Activated CD4-positive, alpha-beta T cell treated with anti-CD3 and anti-CD28 coated beads, Interleukin-2, amount 10 ng/mL, durations not matched to agents 7 days and 5 days (primary cell): ENCODE measurements around the gene PIERCE2. TPM values are rescaled to one million over a fixed set of nuclear protein-coding genes. Genes with fewer than 3 reads are reported as not detected.
"Not testable (repeated sequence)": the region's sequence is repeated elsewhere in the genome, so short reads cannot be mapped to it uniquely, and the experiment has no call there.

Experiments
- CTCF ChIA-PET: fragments of 350-600 bp; sonication (Branson Sonifier 250); formaldehyde crosslinking; loops from one replicate; lab custom pipeline; 2021; ENCODE audit warnings: antibody characterized with exemption; lab: Charles Lee
- POLR2A ChIA-PET: fragments of 350-600 bp; sonication (Branson Sonifier 250); formaldehyde crosslinking; loops from one replicate; lab custom pipeline; 2021; ENCODE audit warnings: antibody characterized with exemption; lab: Charles Lee
- DNase-seq: peaks from one replicate; pipeline ENCODE4 v3.0.0-alpha.2; 2020
- H3K27ac Mint-ChIP-seq: one replicate; pipeline ENCODE4 v1.8.0; 2021; ENCODE audit warnings: mild to moderate bottlenecking, moderate library complexity, mixed read lengths
- H3K27me3 Mint-ChIP-seq: one replicate; pipeline ENCODE4 v1.8.0; 2021; ENCODE audit warnings: mixed read lengths
- H3K36me3 Mint-ChIP-seq: one replicate; pipeline ENCODE4 v1.8.0; 2021; ENCODE audit warnings: low read depth, mixed read lengths
- H3K4me1 Mint-ChIP-seq: one replicate; pipeline ENCODE4 v1.8.0; 2021; ENCODE audit warnings: mixed read lengths
- H3K4me3 Mint-ChIP-seq: one replicate; pipeline ENCODE4 v1.8.0; 2021; ENCODE audit warnings: mild to moderate bottlenecking, moderate library complexity, mixed read lengths
- H3K9me3 Mint-ChIP-seq: one replicate; pipeline ENCODE4 v1.8.0; 2021; ENCODE audit warnings: mixed read lengths
- total RNA-seq, 2 experiments: library from RNA; stranded (reverse); gene quantifications; one replicate each; pipeline ENCODE4 v1.2.3, GENCODE V29; 2021

The PIERCE2 gene
- total RNA-seq, 2 experiments from 2014 or later: 0.60 TPM; not detected in 1

DNA sequence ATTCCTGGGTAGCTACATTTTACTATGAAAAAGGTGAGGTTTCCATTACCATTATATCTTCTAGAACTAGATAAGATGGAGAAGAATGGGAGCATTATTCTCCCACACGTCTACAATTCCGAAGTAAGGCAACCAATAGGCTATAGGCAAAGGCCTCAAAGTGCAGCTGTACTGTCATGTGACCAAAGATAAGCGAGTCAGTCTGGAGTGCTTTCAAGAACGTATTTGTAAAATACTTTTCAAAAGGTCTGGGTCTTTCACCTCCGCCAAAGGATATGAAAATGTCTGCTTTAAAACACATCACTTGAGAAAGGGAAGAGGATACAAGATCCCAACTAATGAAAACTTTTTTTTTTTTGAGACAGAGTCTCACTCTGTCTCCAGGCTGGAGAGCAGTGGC lies 10.1 kb upstream of the PIERCE2 start:
- peaks cover 12% of the 10 kb centered on the region for H3K36me3 Mint-ChIP-seq
- CTCF ChIA-PET: no interaction called here
- H3K9me3 Mint-ChIP-seq: peaks cover 20% of the 10 kb centered on the region
- POLR2A ChIA-PET: no interaction called here
- H3K4me1 Mint-ChIP-seq: peaks cover 11% of the 10 kb centered on the region
- no peaks in the 10 kb centered on the region for H3K27me3 Mint-ChIP-seq
- DNase-seq: no peak
- no peak overlapping the region for H3K27ac Mint-ChIP-seq
- no peak overlapping the region for H3K4me3 Mint-ChIP-seq

- peaks cover 11% of the 10 kb centered on the region for H3K36me3 Mint-ChIP-seq
- H3K4me3 Mint-ChIP-seq, POLR2A ChIA-PET, DNase-seq, H3K27me3 Mint-ChIP-seq, H3K9me3 Mint-ChIP-seq, H3K27ac Mint-ChIP-seq: not testable (repeated sequence)
- peaks cover 24% of the 10 kb centered on the region for H3K4me1 Mint-ChIP-seq
- CTCF ChIA-PET: interaction anchor here (0.6 kb wide), 2 partner anchors 15 to 153 kb away, joined by 3 to 4 read pairs; no protein-coding TSS in a partner anchor
These were observed 8.2 kb upstream of the PIERCE2 start for GRCh38 chr15:55400050-55400449.

DNA sequence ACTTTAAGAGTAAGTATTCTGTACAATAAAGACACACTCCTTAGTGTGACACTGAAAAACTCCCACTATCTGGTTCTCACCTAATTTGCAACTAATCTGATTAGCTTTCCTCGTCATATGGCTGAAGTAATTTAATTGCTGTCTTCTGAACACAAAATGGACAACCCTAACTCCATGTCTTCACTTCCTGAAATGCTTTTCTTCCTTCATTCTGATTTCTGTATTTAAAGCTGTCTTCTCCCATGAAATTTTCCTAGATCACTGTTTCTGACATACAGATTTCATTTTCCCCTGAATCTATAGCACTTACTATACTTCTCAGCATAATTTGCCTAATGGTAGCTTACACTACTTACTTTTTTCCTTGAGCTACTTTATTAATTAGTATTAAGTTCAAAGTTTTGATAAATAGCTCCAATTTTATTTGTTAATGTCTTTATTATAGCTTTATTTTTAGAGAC lies 6.5 kb upstream of the PIERCE2 start:
- no peak overlapping the region for H3K4me3 Mint-ChIP-seq
- DNase-seq: no peak
- ChIA-PET POLR2A (no interaction called here), CTCF (interaction anchor here (0.6 to 1.1 kb wide), 2 partner anchors 9 to 38 kb away, joined by 3 read pairs; no protein-coding TSS in a partner anchor)
- H3K27me3 Mint-ChIP-seq: no peaks in the 10 kb centered on the region
- H3K9me3 Mint-ChIP-seq: no peaks in the 10 kb centered on the region
- H3K27ac Mint-ChIP-seq: no peak overlapping the region
- peaks cover 11% of the 10 kb centered on the region for H3K36me3 Mint-ChIP-seq
- peaks cover 26% of the 10 kb centered on the region for H3K4me1 Mint-ChIP-seq

GRCh38 chr15:55402707-55403106 lies 5.6 kb upstream of the PIERCE2 start:
- Mint-ChIP-seq H3K4me3 (no peak overlapping the region), H3K4me1 (peaks cover 32% of the 10 kb centered on the region), H3K27ac (peak overlapping the region; percentile 14), H3K36me3 (peaks cover 11% of the 10 kb centered on the region), H3K9me3 (no peaks in the 10 kb centered on the region), H3K27me3 (no peaks in the 10 kb centered on the region)
- ChIA-PET POLR2A (no interaction called here), CTCF (no interaction called here)
- no peak for DNase-seq

GRCh38 chr15:55403531-55403930 lies 4.8 kb upstream of the PIERCE2 start:
- H3K4me1 Mint-ChIP-seq: peaks cover 35% of the 10 kb centered on the region
- no peak overlapping the region for H3K27ac Mint-ChIP-seq
- POLR2A ChIA-PET: no interaction called here
- no peaks in the 10 kb centered on the region for H3K9me3 Mint-ChIP-seq
- peaks cover 6% of the 10 kb centered on the region for H3K36me3 Mint-ChIP-seq
- no peaks in the 10 kb centered on the region for H3K27me3 Mint-ChIP-seq
- H3K4me3 Mint-ChIP-seq: no peak overlapping the region
- no peak for DNase-seq
- CTCF ChIA-PET: interaction anchor here (1.6 kb wide), 1 partner anchor 9 kb away, joined by 3 read pairs; no protein-coding TSS in a partner anchor

GRCh38 chr15:55407498-55408011 lies 740 bp upstream of the PIERCE2 start:
- peak overlapping the region; percentile 91 for H3K27ac Mint-ChIP-seq
- no peaks in the 10 kb centered on the region for H3K36me3 Mint-ChIP-seq
- peak overlapping the region; percentile 87 for H3K4me3 Mint-ChIP-seq
- H3K27me3 Mint-ChIP-seq: no peaks in the 10 kb centered on the region
- H3K9me3 Mint-ChIP-seq: no peaks in the 10 kb centered on the region
- ChIA-PET CTCF (interaction anchor here (0.6 to 2.2 kb wide), 15 partner anchors 11 to 186 kb away, joined by 3 to 13 read pairs (median 5); partner anchors contain the start of genes PIGB and PIGBOS1), POLR2A (interaction anchor here (0.6 kb wide), 1 partner anchor 46 kb away, joined by 3 read pairs; no protein-coding TSS in a partner anchor)
- DNase-seq: no peak
- H3K4me1 Mint-ChIP-seq: peaks cover 36% of the 10 kb centered on the region

- H3K27ac Mint-ChIP-seq: peak overlapping the region; percentile 91
- not testable (repeated sequence) for DNase-seq, H3K27me3 Mint-ChIP-seq, H3K9me3 Mint-ChIP-seq, H3K36me3 Mint-ChIP-seq
- peaks cover 21% of the 10 kb centered on the region for H3K4me1 Mint-ChIP-seq
- H3K4me3 Mint-ChIP-seq: peak overlapping the region; percentile 87
- ChIA-PET POLR2A (interaction anchor here (1.0 kb wide), 1 partner anchor 31 kb away, joined by 3 read pairs; no protein-coding TSS in a partner anchor), CTCF (interaction anchor here (0.6 to 2.2 kb wide), 22 partner anchors 8 to 285 kb away, joined by 3 to 13 read pairs (median 4); partner anchors contain the start of genes PIGB and PIGBOS1)
These were observed 681 bp downstream of the PIERCE2 start for GRCh38 chr15:55408976-55409375.

- H3K27ac Mint-ChIP-seq, DNase-seq, H3K9me3 Mint-ChIP-seq, H3K27me3 Mint-ChIP-seq, H3K36me3 Mint-ChIP-seq, H3K4me1 Mint-ChIP-seq, POLR2A ChIA-PET, H3K4me3 Mint-ChIP-seq: not testable (repeated sequence)
- CTCF ChIA-PET: interaction anchor here (1.5 kb wide), 1 partner anchor 9 kb away, joined by 3 read pairs; the partner anchor contains the start of gene PIERCE2
These were observed 9.4 kb downstream of the PIERCE2 start for GRCh38 chr15:55417678-55418077.

GRCh38 chr15:55420171-55420866 lies 12.0 kb downstream of the PIERCE2 start:
- H3K27ac Mint-ChIP-seq: no peak overlapping the region
- DNase-seq: no peak
- H3K36me3 Mint-ChIP-seq: no peaks in the 10 kb centered on the region
- POLR2A ChIA-PET: no interaction called here
- no peaks in the 10 kb centered on the region for H3K4me1 Mint-ChIP-seq
- CTCF ChIA-PET: interaction anchor here (0.7 to 1.3 kb wide), 2 partner anchors 12 to 15 kb away, joined by 3 to 5 read pairs; partner anchors contain the start of genes CCPG1 and PIERCE2
- H3K4me3 Mint-ChIP-seq: no peak overlapping the region
- no peaks in the 10 kb centered on the region for H3K9me3 Mint-ChIP-seq
- no peaks in the 10 kb centered on the region for H3K27me3 Mint-ChIP-seq

DNA sequence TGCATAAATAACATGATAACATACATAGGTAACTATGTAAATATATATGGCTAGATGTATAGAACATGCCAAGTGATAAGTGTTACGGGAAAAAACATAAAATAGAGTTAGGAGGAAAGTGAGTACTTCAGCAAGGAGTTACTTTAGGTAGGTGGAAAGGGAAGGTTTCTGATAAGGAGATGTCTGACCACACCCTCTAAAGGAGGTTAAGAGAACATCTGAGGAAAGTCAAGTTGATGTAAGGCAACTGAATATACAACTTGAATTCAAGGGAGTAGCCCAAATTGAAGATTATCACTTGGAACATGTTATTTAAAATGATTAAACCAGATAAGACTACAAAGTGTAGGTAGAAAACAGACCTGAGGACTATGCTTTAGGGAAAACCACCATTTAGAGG lies 13.8 kb downstream of the PIERCE2 start:
- Mint-ChIP-seq H3K36me3 (no peaks in the 10 kb centered on the region), H3K27ac (no peak overlapping the region), H3K9me3 (no peaks in the 10 kb centered on the region), H3K4me1 (no peaks in the 10 kb centered on the region), H3K4me3 (no peak overlapping the region), H3K27me3 (no peaks in the 10 kb centered on the region)
- ChIA-PET POLR2A (no interaction called here), CTCF (interaction anchor here (1.6 kb wide), 1 partner anchor 14 kb away, joined by 7 read pairs; the partner anchor contains the start of genes CCPG1 and PIERCE2)
- no peak for DNase-seq

GRCh38 chr15:55434989-55435825 lies 26.9 kb downstream of the PIERCE2 start:
- DNase-seq: peak; percentile 26
- no peak overlapping the region for H3K4me3 Mint-ChIP-seq
- H3K9me3 Mint-ChIP-seq: no peaks in the 10 kb centered on the region
- peaks cover 8% of the 10 kb centered on the region for H3K4me1 Mint-ChIP-seq
- no peaks in the 10 kb centered on the region for H3K27me3 Mint-ChIP-seq
- ChIA-PET POLR2A (no interaction called here), CTCF (interaction anchor here (0.5 to 1.8 kb wide), 5 partner anchors 49 to 358 kb away, joined by 3 to 5 read pairs (median 3); no protein-coding TSS in a partner anchor)
- no peaks in the 10 kb centered on the region for H3K36me3 Mint-ChIP-seq
- H3K27ac Mint-ChIP-seq: no peak overlapping the region

- H3K4me1 Mint-ChIP-seq, DNase-seq, CTCF ChIA-PET, H3K4me3 Mint-ChIP-seq, H3K27ac Mint-ChIP-seq, H3K36me3 Mint-ChIP-seq, H3K27me3 Mint-ChIP-seq, H3K9me3 Mint-ChIP-seq, POLR2A ChIA-PET: not testable (repeated sequence)
These were observed 34.8 kb downstream of the PIERCE2 start for GRCh38 chr15:55443141-55443540.
